Measurements from ENCODE around the gene SIPA1L3.
A peak's percentile ranks its signal among the peaks of the same experiment; 100 is the strongest.

Gene SIPA1L3

GRCh38 chr19:38196245-38196837 is 289.3 kb downstream of the SIPA1L3 start:
- no peak for DNase-seq (ENCODE audit: low read depth)

- DNase-seq (ENCODE audit: low read depth), result no peak
Observed at GRCh38 chr19:38196948-38197656, 290.1 kb downstream of the SIPA1L3 start.

- DNase-seq (ENCODE audit: low read depth), result no peak
Observed at GRCh38 chr19:38197937-38198704, 291.1 kb downstream of the SIPA1L3 start.

GRCh38 chr19:38199340-38199739 is 292.3 kb downstream of the SIPA1L3 start:
- DNase-seq (ENCODE audit: low read depth), result no peak

- no peak for DNase-seq (ENCODE audit: low read depth)
Observed at GRCh38 chr19:38201731-38202130, 294.7 kb downstream of the SIPA1L3 start.

- no peak for DNase-seq (ENCODE audit: low read depth)
Observed at GRCh38 chr19:38202504-38202903, 295.5 kb downstream of the SIPA1L3 start.

- no peak for DNase-seq (ENCODE audit: low read depth)
Observed at GRCh38 chr19:38203197-38203596, 296.2 kb downstream of the SIPA1L3 start.

- no peak for DNase-seq (ENCODE audit: low read depth)
Observed at GRCh38 chr19:38204096-38204495, 297.1 kb downstream of the SIPA1L3 start.

- no peak for DNase-seq (ENCODE audit: low read depth)
Observed at GRCh38 chr19:38204728-38205127, 297.7 kb downstream of the SIPA1L3 start.

GRCh38 chr19:38206006-38206745 is 299.2 kb downstream of the SIPA1L3 start:
- DNase-seq (ENCODE audit: low read depth), result no peak

- DNase-seq (ENCODE audit: low read depth), result no peak
Observed at GRCh38 chr19:38206928-38207327, 299.9 kb downstream of the SIPA1L3 start.

GRCh38 chr19:38207543-38207942 is 300.5 kb downstream of the SIPA1L3 start:
- no peak for DNase-seq (ENCODE audit: low read depth)

- DNase-seq (ENCODE audit: low read depth), result no peak
Observed at GRCh38 chr19:38208571-38208970, 301.6 kb downstream of the SIPA1L3 start.

- no peak for DNase-seq (ENCODE audit: low read depth)
Observed at GRCh38 chr19:38209152-38209551, 302.1 kb downstream of the SIPA1L3 start.

- DNase-seq (ENCODE audit: low read depth), result no peak
Observed at GRCh38 chr19:38209671-38210457, 302.9 kb downstream of the SIPA1L3 start.

GRCh38 chr19:38210458-38210987 is 303.5 kb downstream of the SIPA1L3 start:
- no peak for DNase-seq (ENCODE audit: low read depth)

GRCh38 chr19:38211151-38211591 is 304.2 kb downstream of the SIPA1L3 start:
- no peak for DNase-seq (ENCODE audit: low read depth)

GRCh38 chr19:38211766-38212165 is 304.8 kb downstream of the SIPA1L3 start:
- DNase-seq (ENCODE audit: low read depth), result no peak

GRCh38 chr19:38213469-38213868 is 306.5 kb downstream of the SIPA1L3 start:
- no peak for DNase-seq (ENCODE audit: low read depth)

- peak; percentile 46 for DNase-seq (ENCODE audit: low read depth)
Observed at GRCh38 chr19:38213911-38214625, 307.1 kb downstream of the SIPA1L3 start.

All from activated T-helper 9 cell treated with anti-CD3 and anti-CD28 coated beads, Interleukin-2, amount 50 U/mL, for 16 hours (primary cell).